HCT116 (cell line): ENCODE measurements around the gene RSL1D1. TPM values are rescaled to one million over a fixed set of nuclear protein-coding genes. Genes with fewer than 3 reads are reported as not detected.

Experiments used
- ATAC-seq: fragments of 200-7000 bp; cut with Tn5 transposase; 2 replicates; pipeline ENCODE4 v1.9.1; 2020; ENCODE audit warnings: mild to moderate bottlenecking, moderate library complexity
- BruUV-seq: library from RNA; stranded (reverse); fragments of 400-500 nt; replicated peaks from 2 replicates; lab custom pipeline; 2021; lab: Mats Ljungman, UMichigan
- CTCF ChIA-PET: fragments of 300-600 bp; sonication (Branson Sonifier 250); formaldehyde crosslinking; loops from one replicate; lab custom pipeline; 2021; ENCODE audit warnings: antibody characterized with exemption; lab: Charles Lee
- POLR2A ChIA-PET: fragments of 300-600, 350-600 bp; sonication (Branson Sonifier 250); formaldehyde crosslinking; loops from one replicate; lab custom pipeline; 2021; ENCODE audit warnings: antibody characterized with exemption; lab: Charles Lee
- RAD21 ChIA-PET, 2 experiments: fragments of 300-600 bp; sonication (Branson Sonifier 250); formaldehyde crosslinking; loops; one replicate each; lab custom pipeline; 2023; ENCODE audit warnings: low total read pairs in 2 of 2; ENCODE audit not compliant: uncharacterized antibody in 2 of 2, unreplicated experiment in 2 of 2, low non-redundant PET in 1 of 2; lab: Charles Lee
- DNase-seq: peaks from one replicate; pipeline ENCODE4 v3.0.0-alpha.2; 2010; ENCODE audit warnings: low read depth, low spot score
- H2AFZ ChIP-seq: fragments of 200-600 bp; shearing (Covaris generic), sonication (generic); 2 replicates; pipeline ENCODE4 v1.6.1; 2017; ENCODE audit warnings: low read depth, mixed run types, mixed read lengths, antibody characterized with exemption, low read length; ENCODE audit not compliant: poor library complexity, severe bottlenecking
- H3K27ac ChIP-seq: 2 replicates; pipeline ENCODE4 v1.5.1; 2012; ENCODE audit warnings: low read depth, low read length
- H3K27me3 ChIP-seq: fragments of 200-600 bp; sonication (generic); 2 replicates; pipeline ENCODE4 v1.6.1; 2016; ENCODE audit warnings: mixed run types, low read length, mixed read lengths; ENCODE audit not compliant: insufficient read depth
- H3K36me3 ChIP-seq, 2 experiments: fragments of 200-500 bp in 1 of 2; fragments of 200-600 bp in 1 of 2; sonication (Bioruptor generic) in 1 of 2; sonication (generic) in 1 of 2; 2 replicates each; pipeline versions ENCODE4 v1.5.1 to v1.6.1; 2014 to 2016; ENCODE audit warnings: low read length in 2 of 2, inconsistent platforms in 1 of 2, mixed read lengths in 1 of 2, mixed run types in 1 of 2; ENCODE audit not compliant: insufficient read depth in 2 of 2, control insufficient read depth in 1 of 2
- H3K4me1 ChIP-seq, 2 experiments: fragments of 200-600 bp in 1 of 2; sonication (generic) in 1 of 2; 2 replicates each; pipeline versions ENCODE4 v1.5.1 to v1.6.1; 2012 to 2017; ENCODE audit warnings: low read length in 2 of 2, inconsistent platforms in 1 of 2, mild to moderate bottlenecking in 1 of 2, mixed read lengths in 1 of 2, mixed run types in 1 of 2, moderate library complexity in 1 of 2; ENCODE audit not compliant: insufficient read depth in 2 of 2, control insufficient read depth in 1 of 2
- H3K4me2 ChIP-seq: fragments of 200-600 bp; sonication (generic); 2 replicates; pipeline ENCODE4 v1.6.1; 2017; ENCODE audit warnings: mixed run types, low read length, mixed read lengths
- H3K4me3 ChIP-seq, 2 experiments: fragments of 200-600 bp in 1 of 2; sonication (generic) in 1 of 2; replicated peaks in 1 of 2; 2 replicates each; pipeline ENCODE4 v1.5.1; 2011 to 2016; ENCODE audit warnings: low read length in 2 of 2, control low read depth in 1 of 2, low read depth in 1 of 2, mild to moderate bottlenecking in 1 of 2, mixed read lengths in 1 of 2, mixed run types in 1 of 2
- H3K79me2 ChIP-seq: fragments of 200-600 bp; sonication (generic); 2 replicates; pipeline ENCODE4 v1.6.1; 2017; ENCODE audit warnings: mild to moderate bottlenecking, mixed run types, low read length, moderate library complexity, mixed read lengths; ENCODE audit not compliant: insufficient read depth
- H3K9ac ChIP-seq: fragments of 200-600 bp; sonication (generic); 2 replicates; pipeline ENCODE4 v1.6.1; 2016; ENCODE audit warnings: low read length, mixed read lengths
- H3K9me2 ChIP-seq: fragments of 200-600 bp; sonication (generic), shearing (Covaris generic); 2 replicates; pipeline ENCODE4 v1.6.1; 2017; ENCODE audit warnings: mixed run types, mild to moderate bottlenecking, moderate library complexity; ENCODE audit not compliant: insufficient read depth
- H3K9me3 ChIP-seq, 2 experiments: fragments of 200-500 bp in 1 of 2; fragments of 200-600 bp in 1 of 2; sonication (Bioruptor generic) in 1 of 2; sonication (generic) in 1 of 2; 2 replicates each; pipeline ENCODE4 v1.6.1; 2014 to 2017; ENCODE audit warnings: low read length in 2 of 2, mixed read lengths in 2 of 2, inconsistent platforms in 1 of 2, low read depth in 1 of 2, mild to moderate bottlenecking in 1 of 2, mixed run types in 1 of 2, moderate library complexity in 1 of 2; ENCODE audit not compliant: control insufficient read depth in 1 of 2, insufficient read depth in 1 of 2
- H4K20me1 ChIP-seq: fragments of 200-600 bp; sonication (generic), shearing (Covaris generic); 2 replicates; pipeline ENCODE4 v1.6.1; 2017; ENCODE audit warnings: mixed run types, mild to moderate bottlenecking, moderate library complexity; ENCODE audit not compliant: insufficient read depth
- CBX3 ChIP-seq: IDR thresholded peaks from 2 replicates; pipeline ENCODE4 v1.6.1; 2012; ENCODE audit warnings: low read depth
- CEBPB ChIP-seq: IDR thresholded peaks from 2 replicates; pipeline ENCODE4 v1.6.1; 2012; ENCODE audit warnings: low read depth
- ELF1 ChIP-seq: IDR thresholded peaks from 2 replicates; pipeline ENCODE4 v1.6.1; 2012; ENCODE audit warnings: low read depth, borderline replicate concordance
- EZH2 ChIP-seq: fragments of 200-600 bp; sonication (generic); IDR thresholded peaks from 2 replicates; pipeline ENCODE4 v1.6.1; 2017; ENCODE audit warnings: antibody characterized with exemption, mixed run types
- FOSL1 ChIP-seq: IDR thresholded peaks from 2 replicates; pipeline ENCODE4 v1.6.1; 2012; ENCODE audit warnings: low read depth
- POLR2A ChIP-seq: IDR thresholded peaks from 2 replicates; pipeline ENCODE4 v1.7.0; 2011; ENCODE audit warnings: borderline replicate concordance; ENCODE audit not compliant: insufficient read depth, insufficient read length; ENCODE audit errors: extremely low read depth
- POLR2AphosphoS5 ChIP-seq: IDR thresholded peaks from 2 replicates; pipeline ENCODE4 v1.6.1; 2011; ENCODE audit warnings: mild to moderate bottlenecking, low read depth, low read length, moderate library complexity
- RAD21 ChIP-seq: IDR thresholded peaks from 2 replicates; pipeline ENCODE4 v1.6.1; 2012; ENCODE audit warnings: low read depth, mild to moderate bottlenecking
- SIN3A ChIP-seq: IDR thresholded peaks from 2 replicates; pipeline ENCODE4 v1.6.1; 2012; ENCODE audit warnings: low read depth
- TCF7L2 ChIP-seq: IDR thresholded peaks from 2 replicates; pipeline ENCODE4 v1.7.0; 2011; ENCODE audit warnings: borderline replicate concordance, inconsistent platforms; ENCODE audit not compliant: insufficient read depth, insufficient read length; ENCODE audit errors: extremely low read depth
- ZFX ChIP-seq: fragments of 450-650 bp; IDR thresholded peaks from 2 replicates; pipeline ENCODE4 v1.6.1; 2017
- ZNF274 ChIP-seq: fragments of 200-500 bp; sonication (Bioruptor generic); IDR thresholded peaks from 2 replicates; pipeline ENCODE4 v1.6.1; 2014; ENCODE audit warnings: mild to moderate bottlenecking, low read depth, low read length, inconsistent platforms
- intact Hi-C: fragments of 100-400 bp; cut with micrococcal nuclease; formaldehyde crosslinking; loops from 2 replicates; pipeline ENCODE4 v1.10.0; 2022
- total RNA-seq: library from RNA; stranded (reverse); gene quantifications from one replicate; pipeline ENCODE4 v1.2.1, GENCODE V29; 2021; ENCODE audit not compliant: unreplicated experiment
- TF ChIP-seq, protein P1 (sequence below): IDR thresholded peaks from 2 replicates; pipeline ENCODE4 v1.6.1; 2012; ENCODE audit warnings: low read depth
- TF ChIP-seq, protein P2 (sequence below): IDR thresholded peaks from 2 replicates; pipeline ENCODE4 v1.6.1; 2012
- TF ChIP-seq, protein P3 (sequence below): IDR thresholded peaks from 2 replicates; pipeline ENCODE4 v1.6.1; 2011; ENCODE audit warnings: mild to moderate bottlenecking, low read length, moderate library complexity; ENCODE audit not compliant: insufficient replicate concordance; ENCODE audit errors: extremely low read depth

The RSL1D1 gene
- total RNA-seq, 1 experiment from 2014 or later, result 291 TPM

DNA sequence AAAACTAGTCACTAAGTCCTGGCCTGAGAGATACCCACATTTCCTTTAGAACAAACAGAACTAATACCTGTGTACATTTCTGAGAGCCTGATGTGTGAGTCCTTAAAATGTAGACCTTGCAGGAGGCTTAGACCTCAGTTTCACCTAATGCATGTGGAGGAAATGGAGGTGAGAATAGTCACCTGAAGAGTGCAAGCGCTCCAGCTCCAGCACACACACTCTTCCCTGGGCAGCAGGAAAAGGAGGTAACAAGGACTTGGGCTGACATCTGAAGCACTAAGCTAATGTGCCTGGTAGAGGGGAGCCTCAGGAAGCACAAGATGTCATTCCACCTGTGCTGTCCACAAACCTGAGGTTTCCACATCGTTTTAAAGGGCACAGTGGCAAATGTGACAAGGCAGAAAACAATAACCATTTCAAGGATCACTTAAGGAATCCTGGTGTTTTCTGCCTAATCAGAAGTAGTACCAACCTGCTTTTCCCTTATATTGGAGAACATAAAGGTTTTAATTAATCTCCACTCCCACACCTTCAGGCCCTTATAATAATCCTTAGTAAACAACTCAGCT is 17.2 kb upstream of the RSL1D1 start:
- ChIA-PET RAD21 (no interaction called here), POLR2A (no interaction called here)

DNA sequence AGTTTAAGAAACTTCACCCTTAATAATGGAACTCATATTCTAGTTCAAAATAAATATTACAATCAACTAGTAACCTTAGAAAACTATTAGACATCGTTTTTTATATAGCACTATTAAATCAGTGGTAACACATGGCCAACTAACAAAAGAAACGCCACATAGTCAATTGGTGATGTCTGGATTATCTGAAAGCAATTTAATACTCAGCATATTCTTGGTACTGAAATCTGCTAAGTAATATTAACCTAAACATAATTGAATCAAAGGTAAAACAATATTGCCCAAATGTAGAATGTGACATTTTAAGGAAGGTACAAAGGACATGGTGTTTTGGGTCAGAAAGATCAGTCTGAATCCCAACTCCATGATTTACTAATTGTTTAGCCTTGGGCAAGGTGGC is 11.1 kb upstream of the RSL1D1 start:
- RAD21 ChIA-PET, result interaction anchor here in 1 of 2 experiments (0.6 kb wide), 1 partner anchor 103 kb away, joined by 4 read pairs; no protein-coding TSS in a partner anchor
- H3K27me3 ChIP-seq, result no peaks in the 10 kb centered on the region
- H3K9me3 ChIP-seq, result no peaks in the 10 kb centered on the region
- H3K79me2 ChIP-seq, result peaks cover 16% of the 10 kb centered on the region
- peaks cover 7% of the 10 kb centered on the region; the same call in 1 of the 2 replicates for H4K20me1 ChIP-seq
- H3K9ac ChIP-seq, result no peak overlapping the region
- no TSS peak for BruUV-seq
- no peak overlapping the region for H3K4me2 ChIP-seq
- ATAC-seq (no peak), DNase-seq (no peak)
- H3K4me1 ChIP-seq, result peaks cover 10 to 18% of the 10 kb centered on the region in 2 experiments
- no peak overlapping the region for H3K27ac ChIP-seq
- CTCF ChIA-PET, result no interaction called here
- no peak overlapping the region for H2AFZ ChIP-seq
- no peak overlapping the region for H3K4me3 ChIP-seq
- POLR2A ChIA-PET, result no interaction called here
- no peaks in the 10 kb centered on the region for H3K36me3 ChIP-seq
- intact Hi-C loops, result no loop called here
- H3K9me2 ChIP-seq, result no peaks in the 10 kb centered on the region
- TF ChIP-seq EZH2 (no peak), CBX3 (no peak), ELF1 (no peak), POLR2AphosphoS5 (no peak), TCF7L2 (no peak), RAD21 (no peak), POLR2A (no peak), ZFX (no peak), FOSL1 (no peak), SIN3A (no peak), ZNF274 (no peak), CEBPB (no peak)
- TF ChIP-seq, protein P1, sequence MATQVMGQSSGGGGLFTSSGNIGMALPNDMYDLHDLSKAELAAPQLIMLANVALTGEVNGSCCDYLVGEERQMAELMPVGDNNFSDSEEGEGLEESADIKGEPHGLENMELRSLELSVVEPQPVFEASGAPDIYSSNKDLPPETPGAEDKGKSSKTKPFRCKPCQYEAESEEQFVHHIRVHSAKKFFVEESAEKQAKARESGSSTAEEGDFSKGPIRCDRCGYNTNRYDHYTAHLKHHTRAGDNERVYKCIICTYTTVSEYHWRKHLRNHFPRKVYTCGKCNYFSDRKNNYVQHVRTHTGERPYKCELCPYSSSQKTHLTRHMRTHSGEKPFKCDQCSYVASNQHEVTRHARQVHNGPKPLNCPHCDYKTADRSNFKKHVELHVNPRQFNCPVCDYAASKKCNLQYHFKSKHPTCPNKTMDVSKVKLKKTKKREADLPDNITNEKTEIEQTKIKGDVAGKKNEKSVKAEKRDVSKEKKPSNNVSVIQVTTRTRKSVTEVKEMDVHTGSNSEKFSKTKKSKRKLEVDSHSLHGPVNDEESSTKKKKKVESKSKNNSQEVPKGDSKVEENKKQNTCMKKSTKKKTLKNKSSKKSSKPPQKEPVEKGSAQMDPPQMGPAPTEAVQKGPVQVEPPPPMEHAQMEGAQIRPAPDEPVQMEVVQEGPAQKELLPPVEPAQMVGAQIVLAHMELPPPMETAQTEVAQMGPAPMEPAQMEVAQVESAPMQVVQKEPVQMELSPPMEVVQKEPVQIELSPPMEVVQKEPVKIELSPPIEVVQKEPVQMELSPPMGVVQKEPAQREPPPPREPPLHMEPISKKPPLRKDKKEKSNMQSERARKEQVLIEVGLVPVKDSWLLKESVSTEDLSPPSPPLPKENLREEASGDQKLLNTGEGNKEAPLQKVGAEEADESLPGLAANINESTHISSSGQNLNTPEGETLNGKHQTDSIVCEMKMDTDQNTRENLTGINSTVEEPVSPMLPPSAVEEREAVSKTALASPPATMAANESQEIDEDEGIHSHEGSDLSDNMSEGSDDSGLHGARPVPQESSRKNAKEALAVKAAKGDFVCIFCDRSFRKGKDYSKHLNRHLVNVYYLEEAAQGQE, result no peak
- TF ChIP-seq, protein P2, sequence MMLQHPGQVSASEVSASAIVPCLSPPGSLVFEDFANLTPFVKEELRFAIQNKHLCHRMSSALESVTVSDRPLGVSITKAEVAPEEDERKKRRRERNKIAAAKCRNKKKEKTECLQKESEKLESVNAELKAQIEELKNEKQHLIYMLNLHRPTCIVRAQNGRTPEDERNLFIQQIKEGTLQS, result no peak
- TF ChIP-seq, protein P3, sequence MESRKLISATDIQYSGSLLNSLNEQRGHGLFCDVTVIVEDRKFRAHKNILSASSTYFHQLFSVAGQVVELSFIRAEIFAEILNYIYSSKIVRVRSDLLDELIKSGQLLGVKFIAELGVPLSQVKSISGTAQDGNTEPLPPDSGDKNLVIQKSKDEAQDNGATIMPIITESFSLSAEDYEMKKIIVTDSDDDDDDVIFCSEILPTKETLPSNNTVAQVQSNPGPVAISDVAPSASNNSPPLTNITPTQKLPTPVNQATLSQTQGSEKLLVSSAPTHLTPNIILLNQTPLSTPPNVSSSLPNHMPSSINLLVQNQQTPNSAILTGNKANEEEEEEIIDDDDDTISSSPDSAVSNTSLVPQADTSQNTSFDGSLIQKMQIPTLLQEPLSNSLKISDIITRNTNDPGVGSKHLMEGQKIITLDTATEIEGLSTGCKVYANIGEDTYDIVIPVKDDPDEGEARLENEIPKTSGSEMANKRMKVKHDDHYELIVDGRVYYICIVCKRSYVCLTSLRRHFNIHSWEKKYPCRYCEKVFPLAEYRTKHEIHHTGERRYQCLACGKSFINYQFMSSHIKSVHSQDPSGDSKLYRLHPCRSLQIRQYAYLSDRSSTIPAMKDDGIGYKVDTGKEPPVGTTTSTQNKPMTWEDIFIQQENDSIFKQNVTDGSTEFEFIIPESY, result no peak

More for the DNA sequence above, 17.2 kb upstream of the RSL1D1 start:
- TF ChIP-seq CEBPB, result no peak
- BruUV-seq, result no TSS peak
- H3K4me2 ChIP-seq, result 0 out of 2 replicates have a peak overlapping the region, but pooled peaks have one; percentile 60
- no peak overlapping the region for H2AFZ ChIP-seq
- H3K4me1 ChIP-seq, result peaks cover 20 to 37% of the 10 kb centered on the region in 2 experiments
- ATAC-seq (no peak), DNase-seq (no peak)
- 0 out of 2 replicates have a peak, but pooled peaks cover 14% of the 10 kb centered on the region for H3K79me2 ChIP-seq
- H3K4me3 ChIP-seq, result no peak overlapping the region
- peaks cover 20% of the 10 kb centered on the region; the same call in 1 of the 2 replicates for H4K20me1 ChIP-seq
- intact Hi-C loops, result no loop called here
- H3K9me3 ChIP-seq, result no peaks in the 10 kb centered on the region
- no peak overlapping the region for H3K27ac ChIP-seq
- CTCF ChIA-PET, result interaction anchor here (1.8 kb wide), 1 partner anchor 199 kb away, joined by 5 read pairs; no protein-coding TSS in a partner anchor
- H3K36me3 ChIP-seq, result peaks cover 22 to 29% of the 10 kb centered on the region in 2 experiments; a peak in 3 of 4 replicates
- no peaks in the 10 kb centered on the region for H3K27me3 ChIP-seq
- H3K9ac ChIP-seq, result no peak overlapping the region
- no peaks in the 10 kb centered on the region for H3K9me2 ChIP-seq
